Lung (tissue), 12 donors: ENCODE results near the gene ZBTB38. TPM values are rescaled to one million over a fixed set of nuclear protein-coding genes. Genes with fewer than 3 reads are reported as not detected.

ENCODE experiments used
- ATAC-seq: fragments of 200-7000 bp; cut with Tn5 transposase; one replicate; pipeline ENCODE4 v1.9.1; 2020; ENCODE audit warnings: moderate number of reproducible peaks; ENCODE audit not compliant: insufficient read depth, low FRiP score
- DNase-seq, 3 donors: peaks; one replicate each; pipeline ENCODE4 v3.0.0-alpha.2; 2013 to 2017
- H3K27ac ChIP-seq, 2 donors: one replicate each; pipeline ENCODE4 v1.5.1; 2013; ENCODE audit warnings: mild to moderate bottlenecking in 2 of 2, moderate library complexity in 2 of 2, control low read depth in 1 of 2, inconsistent platforms in 1 of 2, low read depth in 1 of 2, low read length in 1 of 2
- H3K27me3 ChIP-seq, 3 donors: one replicate each; pipeline ENCODE4 v1.5.1; 2013; ENCODE audit warnings: low read length in 2 of 3; ENCODE audit not compliant: control insufficient read depth in 3 of 3, insufficient read depth in 3 of 3
- H3K36me3 ChIP-seq, 4 donors: one replicate each; pipeline ENCODE4 v1.5.1; 2013; ENCODE audit warnings: low read length in 4 of 4, mild to moderate bottlenecking in 1 of 4, moderate library complexity in 1 of 4; ENCODE audit not compliant: control insufficient read depth in 4 of 4, insufficient read depth in 4 of 4
- H3K4me1 ChIP-seq, 5 donors: one replicate each; pipeline ENCODE4 v1.5.1; 2013; ENCODE audit warnings: low read length in 5 of 5, mild to moderate bottlenecking in 2 of 5, moderate library complexity in 1 of 5; ENCODE audit not compliant: control insufficient read depth in 5 of 5, insufficient read depth in 5 of 5
- H3K4me3 ChIP-seq: one replicate; pipeline ENCODE4 v1.5.1; 2013; ENCODE audit warnings: mild to moderate bottlenecking, control low read depth, moderate library complexity
- H3K9ac ChIP-seq, 2 donors: one replicate each; pipeline ENCODE4 v1.5.1; 2013; ENCODE audit warnings: low read length in 2 of 2, control low read depth in 1 of 2; ENCODE audit not compliant: insufficient read depth in 1 of 2
- H3K9me3 ChIP-seq, 4 donors: one replicate each; pipeline ENCODE4 v1.5.1; 2013; ENCODE audit warnings: low read length in 3 of 4, mild to moderate bottlenecking in 1 of 4, moderate library complexity in 1 of 4; ENCODE audit not compliant: control insufficient read depth in 4 of 4, insufficient read depth in 3 of 4
- WGBS, 2 donors: extraction: QIAGEN DNeasy Blood & Tissue Kit; methylation state at CpG; one replicate each; pipeline ENCODE4 v1.1.7; 2013; 5-methylcytosine and 5-hydroxymethylcytosine counted together
- polyA plus RNA-seq, 2 donors: library from polyadenylated mRNA; stranded (reverse); fragments of 200-250 nt; gene quantifications; one replicate each; pipeline ENCODE4 v1.2.1, GENCODE V29; 2013
- total RNA-seq, 2 donors: library from RNA; depleted of rRNA in 1 of 2; stranded (reverse); fragments of >200 nt in 1 of 2; gene quantifications; one replicate each; pipeline ENCODE4 v1.2.1, GENCODE V29; 2014 to 2021
- TF ChIP-seq, protein P1 (sequence below): IDR thresholded peaks from 2 replicates; pipeline ENCODE4 v1.5.1; 2012; ENCODE audit warnings: mild to moderate bottlenecking; ENCODE audit errors: control extremely low read depth, extremely low read depth
- donor health status: control.
- donor health status: control.
- donor health status: Bipolar disorder and iron deficiency.
- donor health status: healthy.
- donor health status: DM: yes; HTN: yes; CAD: no.

Gene ZBTB38
- total and polyA plus RNA-seq, 4 donors, result 9.3 to 111 (median 53.5) TPM

DNA sequence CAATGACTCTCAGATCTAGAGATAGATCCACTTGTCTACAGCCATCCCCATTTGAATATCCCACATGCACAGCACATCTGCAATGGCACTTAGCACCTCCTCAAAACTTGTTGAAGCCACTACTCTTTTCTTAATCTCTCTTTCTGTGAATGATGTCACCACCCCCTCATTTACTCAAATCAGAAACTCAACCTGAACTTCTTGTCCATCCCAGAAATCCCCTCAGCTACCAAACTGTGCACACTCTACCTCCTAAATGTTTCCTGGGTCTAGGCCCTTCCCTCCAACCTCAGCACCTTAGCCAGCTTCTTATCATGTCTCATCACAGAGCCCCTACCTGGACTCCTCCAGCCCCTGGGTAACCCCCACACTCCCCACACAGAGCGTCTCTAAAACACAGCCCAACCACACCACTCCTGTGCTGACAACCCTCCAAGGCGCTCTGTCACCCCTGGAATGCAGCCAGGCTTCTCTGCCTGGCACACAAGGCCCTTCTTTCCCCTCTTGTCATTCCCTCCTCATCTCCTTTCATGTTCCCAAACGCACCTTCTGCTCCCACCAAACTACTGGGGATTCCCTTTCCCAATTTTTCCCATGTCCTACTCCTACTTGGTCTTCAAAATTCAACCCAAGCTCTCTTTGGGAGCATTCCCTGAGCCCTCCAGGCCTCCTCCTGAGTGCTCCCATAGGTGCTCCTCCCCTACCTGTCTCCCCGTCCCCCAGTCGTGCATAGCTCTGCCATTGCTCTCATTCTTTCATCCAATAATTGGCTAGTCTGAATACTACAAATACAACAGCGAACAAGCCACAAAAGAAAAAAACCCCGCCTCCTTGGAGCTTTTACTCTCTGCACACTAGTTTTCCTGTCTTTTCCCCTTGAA lies 39.8 kb upstream of the ZBTB38 start:
- Histone ChIP-seq H3K27me3 (no peaks in the 10 kb centered on the region), H3K4me1 (peaks cover 0 to 12% (median 0%) of the 10 kb centered on the region in 5 donors), H3K9ac (no peak overlapping the region), H3K4me3 (no peak overlapping the region), H3K27ac (no peak overlapping the region), H3K9me3 (no peaks in the 10 kb centered on the region), H3K36me3 (no peaks in the 10 kb centered on the region)
- TF ChIP-seq, protein P1, sequence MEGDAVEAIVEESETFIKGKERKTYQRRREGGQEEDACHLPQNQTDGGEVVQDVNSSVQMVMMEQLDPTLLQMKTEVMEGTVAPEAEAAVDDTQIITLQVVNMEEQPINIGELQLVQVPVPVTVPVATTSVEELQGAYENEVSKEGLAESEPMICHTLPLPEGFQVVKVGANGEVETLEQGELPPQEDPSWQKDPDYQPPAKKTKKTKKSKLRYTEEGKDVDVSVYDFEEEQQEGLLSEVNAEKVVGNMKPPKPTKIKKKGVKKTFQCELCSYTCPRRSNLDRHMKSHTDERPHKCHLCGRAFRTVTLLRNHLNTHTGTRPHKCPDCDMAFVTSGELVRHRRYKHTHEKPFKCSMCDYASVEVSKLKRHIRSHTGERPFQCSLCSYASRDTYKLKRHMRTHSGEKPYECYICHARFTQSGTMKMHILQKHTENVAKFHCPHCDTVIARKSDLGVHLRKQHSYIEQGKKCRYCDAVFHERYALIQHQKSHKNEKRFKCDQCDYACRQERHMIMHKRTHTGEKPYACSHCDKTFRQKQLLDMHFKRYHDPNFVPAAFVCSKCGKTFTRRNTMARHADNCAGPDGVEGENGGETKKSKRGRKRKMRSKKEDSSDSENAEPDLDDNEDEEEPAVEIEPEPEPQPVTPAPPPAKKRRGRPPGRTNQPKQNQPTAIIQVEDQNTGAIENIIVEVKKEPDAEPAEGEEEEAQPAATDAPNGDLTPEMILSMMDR, result no peak
- 88 to 91% methylated on average over 7 of the region's 7 CpGs for WGBS, 2 donors
- no peak for DNase-seq
- ATAC-seq, result no peak

DNA sequence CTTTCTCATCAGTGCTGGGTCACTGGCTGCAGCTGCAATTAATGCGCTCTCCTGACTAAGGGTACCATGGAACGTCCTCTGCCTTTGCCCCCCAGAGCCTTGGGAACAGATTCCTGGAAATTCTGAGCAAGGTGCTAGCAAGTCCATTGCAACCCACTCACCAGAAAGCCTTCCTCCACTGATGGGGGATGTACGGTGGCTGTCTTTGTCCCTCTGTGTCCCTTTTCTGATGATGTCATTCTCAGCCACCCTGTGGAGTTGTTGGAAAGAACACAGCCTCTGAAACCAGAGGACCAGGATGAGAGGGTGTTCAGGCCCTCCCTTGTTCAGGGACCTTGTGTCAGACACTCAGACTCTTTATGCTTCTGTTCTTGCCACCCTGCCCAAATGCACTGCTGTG lies 38.1 kb upstream of the ZBTB38 start:
- no peak for DNase-seq
- 92 to 95% methylated on average over 3 of the region's 3 CpGs for WGBS, 2 donors

DNA sequence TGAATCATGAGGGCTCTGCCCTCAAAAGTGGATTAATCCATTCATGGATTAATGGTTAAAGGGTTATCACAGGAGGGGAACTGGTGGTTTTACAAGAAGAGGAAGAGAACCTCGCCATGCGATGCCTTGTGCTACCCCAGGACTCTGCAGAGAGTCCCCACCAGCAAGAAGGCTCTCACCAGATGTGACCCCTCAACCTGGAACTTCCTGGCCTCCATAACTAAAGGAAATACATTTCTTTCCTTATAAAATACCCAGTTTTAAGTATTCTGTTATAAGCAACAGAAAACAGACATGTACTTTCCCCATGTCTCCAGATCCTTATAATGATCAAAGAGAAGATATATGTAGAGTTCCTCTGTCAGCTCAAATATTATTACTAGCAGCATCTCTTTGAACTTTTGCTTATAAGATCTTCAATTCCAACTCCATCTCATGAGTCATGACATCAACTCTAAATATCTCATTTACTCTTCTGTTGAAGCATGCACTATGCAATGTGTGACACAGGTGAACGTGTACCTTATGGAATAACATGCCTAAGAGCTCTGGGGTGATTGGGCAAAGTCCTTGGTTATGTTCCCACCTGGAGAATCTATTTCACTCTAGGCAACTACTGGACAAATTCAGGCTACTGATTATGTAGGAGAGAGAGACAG lies 37.5 kb upstream of the ZBTB38 start:
- WGBS, 2 donors, result 80 to 83% methylated on average over 3 of the region's 3 CpGs
- H3K36me3 ChIP-seq, result no peaks in the 10 kb centered on the region
- no peak overlapping the region for H3K4me3 ChIP-seq
- DNase-seq (no peak), ATAC-seq (no peak)
- no peaks in the 10 kb centered on the region for H3K27me3 ChIP-seq
- TF ChIP-seq, protein P1, result no peak
- H3K27ac ChIP-seq, result no peak overlapping the region
- no peak overlapping the region for H3K9ac ChIP-seq
- H3K4me1 ChIP-seq, result peaks cover 0 to 14% (median 0%) of the 10 kb centered on the region in 5 donors
- H3K9me3 ChIP-seq, result no peaks in the 10 kb centered on the region

More for the DNA sequence above, 38.1 kb upstream of the ZBTB38 start:
- Histone ChIP-seq H3K9me3 (no peaks in the 10 kb centered on the region), H3K4me1 (peaks cover 0 to 12% (median 0%) of the 10 kb centered on the region in 5 donors), H3K27ac (no peak overlapping the region), H3K27me3 (no peaks in the 10 kb centered on the region), H3K4me3 (no peak overlapping the region), H3K9ac (no peak overlapping the region), H3K36me3 (no peaks in the 10 kb centered on the region)
- no peak for ATAC-seq
- TF ChIP-seq, protein P1, result no peak
